Astrocyte (in vitro differentiated cells and primary cell): ENCODE measurements around the gene PHYKPL.

Experiments used
- CTCF ChIP-seq: IDR thresholded peaks from 2 replicates; pipeline ENCODE4 v1.5.1; 2011; ENCODE audit warnings: low read depth, mild to moderate bottlenecking, inconsistent platforms, low read length, moderate library complexity; ENCODE audit not compliant: insufficient read depth
- EZH2 ChIP-seq: IDR thresholded peaks from 2 replicates; pipeline ENCODE4 v1.6.1; 2012; ENCODE audit warnings: mild to moderate bottlenecking, low read length, inconsistent platforms; ENCODE audit not compliant: insufficient read depth

DNA sequence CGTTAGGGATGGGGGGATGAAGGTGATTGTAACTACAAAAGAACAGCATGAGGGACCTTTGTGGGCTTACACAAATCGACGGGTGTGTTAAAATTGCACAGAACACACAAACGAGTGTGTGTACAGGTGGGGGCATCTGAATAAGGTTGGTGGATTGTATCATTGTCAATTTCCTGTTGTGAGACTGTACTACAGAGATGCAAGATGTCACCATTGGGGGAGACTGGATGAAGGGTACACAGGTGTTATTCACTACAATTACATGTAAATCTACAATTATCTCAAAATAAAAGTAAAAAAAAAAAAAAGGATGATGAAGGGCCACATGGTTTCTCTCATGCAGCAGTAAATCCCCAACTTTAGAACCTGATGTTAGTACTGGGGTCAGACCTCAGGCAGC is 31.4 kb upstream of the PHYKPL start:
- TF ChIP-seq CTCF: no peak
- TF ChIP-seq EZH2: no peak
